ENCODE measurements around the gene ITIH3.

The ITIH3 gene

GRCh38 chr3:52847241-52847640, 52.6 kb downstream of the ITIH3 start:
- H3K27ac ChIP-seq = no peak overlapping the region
- TF ChIP-seq CTCF (IDR thresholded peaks at IDR 0.05) (no peak), ZFX (IDR thresholded peaks at IDR 0.05; ENCODE audit: borderline replicate concordance) (no peak)

- no peak overlapping the region for H3K27ac ChIP-seq
- TF ChIP-seq ZFX (IDR thresholded peaks at IDR 0.05; ENCODE audit: borderline replicate concordance) = no peak
- no peak for TF ChIP-seq CTCF (IDR thresholded peaks at IDR 0.05)
These were observed 53.1 kb downstream of the ITIH3 start for GRCh38 chr3:52847726-52848125.

GRCh38 chr3:52848617-52849016, 54.0 kb downstream of the ITIH3 start:
- H3K27ac ChIP-seq = no peak overlapping the region
- TF ChIP-seq CTCF (IDR thresholded peaks at IDR 0.05) (no peak), ZFX (IDR thresholded peaks at IDR 0.05; ENCODE audit: borderline replicate concordance) (no peak)

- no peak overlapping the region for H3K27ac ChIP-seq
- TF ChIP-seq CTCF (IDR thresholded peaks at IDR 0.05) (no peak), ZFX (IDR thresholded peaks at IDR 0.05; ENCODE audit: borderline replicate concordance) (no peak)
These were observed 55.1 kb downstream of the ITIH3 start for GRCh38 chr3:52849656-52850055.

GRCh38 chr3:52851348-52851747, 56.8 kb downstream of the ITIH3 start:
- H3K27ac ChIP-seq = no peak overlapping the region
- TF ChIP-seq CTCF (IDR thresholded peaks at IDR 0.05) (peak; percentile 68), ZFX (IDR thresholded peaks at IDR 0.05; ENCODE audit: borderline replicate concordance) (no peak)

- H3K27ac ChIP-seq = no peak overlapping the region
- TF ChIP-seq CTCF (IDR thresholded peaks at IDR 0.05) = no peak
- no peak for TF ChIP-seq ZFX (IDR thresholded peaks at IDR 0.05; ENCODE audit: borderline replicate concordance)
These were observed 57.8 kb downstream of the ITIH3 start for GRCh38 chr3:52852419-52852818.

GRCh38 chr3:52854013-52854412, 59.4 kb downstream of the ITIH3 start:
- H3K27ac ChIP-seq = no peak overlapping the region
- TF ChIP-seq ZFX (IDR thresholded peaks at IDR 0.05; ENCODE audit: borderline replicate concordance) (no peak), CTCF (IDR thresholded peaks at IDR 0.05) (no peak)

Data from 22Rv1 (cell line).